HepG2 (cell line): Measurements from ENCODE around the gene CEBPB. TPM values are rescaled to one million over a fixed set of nuclear protein-coding genes. Genes with fewer than 3 reads are reported as not detected.

Experiments
- CEBPG ChIP-seq: IDR thresholded peaks from 2 replicates; pipeline ENCODE4 v1.6.1; 2016
- CERS6 ChIP-seq: sonication (generic); formaldehyde crosslinking; IDR thresholded peaks from 2 replicates; pipeline ENCODE4 v1.5.0; 2020; ENCODE audit warnings: missing genetic modification reagents
- CREB1 ChIP-seq, 2 experiments: fragments of 450-650 bp in 1 of 2; IDR thresholded peaks; 2 replicates each; pipeline ENCODE4 v1.6.1; 2016 to 2017; ENCODE audit warnings: control low read depth in 1 of 2, mild to moderate bottlenecking in 1 of 2, missing compliant biosample characterization in 1 of 2, missing genetic modification characterization in 1 of 2
- GLI4 ChIP-seq: sonication (generic); formaldehyde crosslinking; IDR thresholded peaks from 2 replicates; pipeline ENCODE4 v1.5.1; 2020; ENCODE audit warnings: missing genetic modification reagents, mild to moderate bottlenecking, moderate library complexity, borderline replicate concordance
- HDAC2 ChIP-seq: sonication (generic); formaldehyde crosslinking; IDR thresholded peaks from 2 replicates; pipeline ENCODE4 v1.4.0; 2020; ENCODE audit warnings: missing genetic modification reagents
- KAT7 ChIP-seq: IDR thresholded peaks from 2 replicates; pipeline ENCODE4 v1.6.1; 2018; ENCODE audit warnings: borderline replicate concordance, missing compliant biosample characterization
- KDM1A ChIP-seq: IDR thresholded peaks from 2 replicates; pipeline ENCODE4 v1.6.1; 2016; ENCODE audit warnings: missing compliant biosample characterization
- KDM5B ChIP-seq: sonication (generic); formaldehyde crosslinking; IDR thresholded peaks from 2 replicates; pipeline ENCODE4 v1.4.0; 2020; ENCODE audit warnings: missing genetic modification reagents, mild to moderate bottlenecking, borderline replicate concordance
- PAX8 ChIP-seq: sonication (generic); formaldehyde crosslinking; IDR thresholded peaks from 2 replicates; pipeline ENCODE4 v1.8.0; 2022; ENCODE audit warnings: mild to moderate bottlenecking, missing genetic modification reagents, borderline replicate concordance
- POLR2A ChIP-seq, 2 experiments: IDR thresholded peaks; 2 replicates each; pipeline ENCODE4 v1.6.1; 2011; ENCODE audit warnings: low read depth in 2 of 2, low read length in 2 of 2, mild to moderate bottlenecking in 1 of 2, moderate library complexity in 1 of 2; ENCODE audit not compliant: insufficient read depth in 1 of 2
- POLR2AphosphoS5 ChIP-seq: IDR thresholded peaks from 2 replicates; pipeline ENCODE4 v1.6.1; 2012; ENCODE audit warnings: low read depth, low read length
- PRMT3 ChIP-seq: sonication (generic); formaldehyde crosslinking; IDR thresholded peaks from 2 replicates; pipeline ENCODE4 v1.8.1; 2022; ENCODE audit warnings: low read depth, mild to moderate bottlenecking, moderate library complexity, missing genetic modification reagents, borderline replicate concordance
- RBM22 ChIP-seq: fragments of 200-400 bp; formaldehyde crosslinking; optimal IDR thresholded peaks from 2 replicates; pipeline ENCODE3; 2017; ENCODE audit warnings: mild to moderate bottlenecking, low read length, moderate library complexity
- RXRA ChIP-seq: sonication (generic); formaldehyde crosslinking; IDR thresholded peaks from 2 replicates; pipeline ENCODE4 v1.5.1; 2020; ENCODE audit warnings: missing genetic modification reagents
- SNAI1 ChIP-seq: sonication (generic); formaldehyde crosslinking; IDR thresholded peaks from 2 replicates; pipeline ENCODE4 v1.5.0; 2020; ENCODE audit warnings: mild to moderate bottlenecking, missing genetic modification reagents, borderline replicate concordance
- SNAPC2 ChIP-seq: sonication (generic); formaldehyde crosslinking; IDR thresholded peaks from 2 replicates; pipeline ENCODE4 v1.8.1; 2022; ENCODE audit warnings: mild to moderate bottlenecking, missing genetic modification reagents
- SP2 ChIP-seq: sonication (generic); formaldehyde crosslinking; IDR thresholded peaks from 2 replicates; pipeline ENCODE4 v1.5.1; 2020; ENCODE audit warnings: mild to moderate bottlenecking, missing genetic modification reagents
- SP4 ChIP-seq: sonication (generic); formaldehyde crosslinking; IDR thresholded peaks from 2 replicates; pipeline ENCODE4 v1.8.1; 2023; ENCODE audit warnings: mild to moderate bottlenecking, missing genetic modification reagents
- ZFYVE20 ChIP-seq: sonication (generic); formaldehyde crosslinking; IDR thresholded peaks from 2 replicates; pipeline ENCODE4 v1.8.0; 2023; ENCODE audit warnings: low read depth, mild to moderate bottlenecking, moderate library complexity, missing genetic modification reagents, borderline replicate concordance
- ZMYM4 ChIP-seq: sonication (generic); formaldehyde crosslinking; IDR thresholded peaks from 2 replicates; pipeline ENCODE4 v1.8.1; 2023; ENCODE audit warnings: mild to moderate bottlenecking, missing genetic modification reagents
- ZNF564 ChIP-seq: sonication (generic); formaldehyde crosslinking; IDR thresholded peaks from 2 replicates; pipeline ENCODE4 v1.8.1; 2023; ENCODE audit warnings: mild to moderate bottlenecking, missing genetic modification reagents
- ZNF614 ChIP-seq: IDR thresholded peaks from 2 replicates; pipeline ENCODE4 v1.6.1; 2018; ENCODE audit warnings: missing biosample characterization, missing genetic modification reagents, inconsistent platforms, borderline replicate concordance
- ZNF670 ChIP-seq: sonication (generic); formaldehyde crosslinking; IDR thresholded peaks from 2 replicates; pipeline ENCODE4 v1.8.0; 2022; ENCODE audit warnings: mild to moderate bottlenecking, missing genetic modification reagents, borderline replicate concordance
- ZNF768 ChIP-seq: sonication (generic); formaldehyde crosslinking; IDR thresholded peaks from 2 replicates; pipeline ENCODE4 v1.4.0; 2020; ENCODE audit warnings: missing genetic modification reagents
- ZNF841 ChIP-seq: sonication (generic); formaldehyde crosslinking; IDR thresholded peaks from 2 replicates; pipeline ENCODE4 v1.8.1; 2023; ENCODE audit warnings: missing genetic modification reagents, borderline replicate concordance
- ZSCAN29 ChIP-seq: sonication (generic); formaldehyde crosslinking; conservative IDR thresholded peaks from 2 replicates; pipeline ENCODE4 v1.4.0; 2020; ENCODE audit warnings: mild to moderate bottlenecking, missing genetic modification reagents
- ZSCAN31 ChIP-seq: sonication (generic); formaldehyde crosslinking; IDR thresholded peaks from 2 replicates; pipeline ENCODE4 v1.5.0; 2020; ENCODE audit warnings: low read depth, mild to moderate bottlenecking, missing genetic modification reagents
- polyA plus RNA-seq, 8 experiments: library from polyadenylated mRNA; depleted of rRNA in 3 of 8; stranded (reverse) in 7 of 8; unstranded in 1 of 8; fragments of >200 nt; fragmentation: Illumina TruSeq in 4 of 8; extraction: Trizol in 4 of 8; gene quantifications; 2 replicates each; pipeline versions ENCODE4 v1.2.1 to v1.2.3, GENCODE V29; 2011 to 2016; ENCODE audit warnings: low read depth in 4 of 8, missing spikeins in 1 of 8, mixed read lengths in 1 of 8; ENCODE audit not compliant: insufficient read depth in 1 of 8
- total RNA-seq, 5 experiments: library from RNA; depleted of rRNA; stranded (reverse); fragments of >200 nt; fragmentation: Illumina TruSeq; extraction: Trizol; gene quantifications; 2 replicates each; pipeline ENCODE4 v1.2.3, GENCODE V29; 2016; ENCODE audit warnings: low read depth in 1 of 5
- TF ChIP-seq, protein P1 (sequence below): sonication (generic); formaldehyde crosslinking; IDR thresholded peaks from 2 replicates; pipeline ENCODE4 v1.4.0; 2020; ENCODE audit warnings: missing genetic modification reagents
- TF ChIP-seq, protein P2 (sequence below): IDR thresholded peaks from 2 replicates; pipeline ENCODE4 v1.6.1; 2018; ENCODE audit warnings: missing genetic modification reagents

The CEBPB gene
- total and polyA plus RNA-seq, 2 of the 13 experiments (the other 11 are each of a cell fraction or from before 2014, with no cell fraction given): 18.5 to 28.2 TPM

GRCh38 chr20:50172347-50173013 lies 18.1 kb upstream of the CEBPB start (continued):
- TF ChIP-seq, protein P1, sequence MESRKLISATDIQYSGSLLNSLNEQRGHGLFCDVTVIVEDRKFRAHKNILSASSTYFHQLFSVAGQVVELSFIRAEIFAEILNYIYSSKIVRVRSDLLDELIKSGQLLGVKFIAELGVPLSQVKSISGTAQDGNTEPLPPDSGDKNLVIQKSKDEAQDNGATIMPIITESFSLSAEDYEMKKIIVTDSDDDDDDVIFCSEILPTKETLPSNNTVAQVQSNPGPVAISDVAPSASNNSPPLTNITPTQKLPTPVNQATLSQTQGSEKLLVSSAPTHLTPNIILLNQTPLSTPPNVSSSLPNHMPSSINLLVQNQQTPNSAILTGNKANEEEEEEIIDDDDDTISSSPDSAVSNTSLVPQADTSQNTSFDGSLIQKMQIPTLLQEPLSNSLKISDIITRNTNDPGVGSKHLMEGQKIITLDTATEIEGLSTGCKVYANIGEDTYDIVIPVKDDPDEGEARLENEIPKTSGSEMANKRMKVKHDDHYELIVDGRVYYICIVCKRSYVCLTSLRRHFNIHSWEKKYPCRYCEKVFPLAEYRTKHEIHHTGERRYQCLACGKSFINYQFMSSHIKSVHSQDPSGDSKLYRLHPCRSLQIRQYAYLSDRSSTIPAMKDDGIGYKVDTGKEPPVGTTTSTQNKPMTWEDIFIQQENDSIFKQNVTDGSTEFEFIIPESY (CRISPR knock-in tag): no peak; the same call in 1 of the 2 replicates
- TF ChIP-seq PAX8 (CRISPR knock-in tag) (no peak), CERS6 (CRISPR knock-in tag) (no peak), POLR2AphosphoS5 (peak; percentile 94), RXRA (CRISPR knock-in tag) (peak; percentile 93), ZNF670 (CRISPR knock-in tag) (peak; percentile 69), ZNF841 (CRISPR knock-in tag) (no peak), ZNF564 (CRISPR knock-in tag) (peak; percentile 87), ZNF614 (CRISPR knock-in tag) (peak; percentile 66; the same call in 1 of the 2 replicates), HDAC2 (CRISPR knock-in tag) (peak; percentile 86), KAT7 (CRISPR knock-in tag) (peak; percentile 67; the same call in 1 of the 2 replicates), KDM1A (CRISPR knock-in tag) (no peak), ZMYM4 (CRISPR knock-in tag) (peak; percentile 72), SNAPC2 (CRISPR knock-in tag) (no peak), SP2 (peak; percentile 68), ZNF768 (CRISPR knock-in tag) (peak; percentile 84), ZSCAN29 (CRISPR knock-in tag) (peak; percentile 96), SP4 (peak; percentile 38), ZFYVE20 (CRISPR knock-in tag) (no peak), CREB1 (IDR thresholded peaks at IDR 0.05) (peak; percentile 69; the same call in 1 of the 2 replicates), CREB1 (CRISPR knock-in tag; IDR thresholded peaks at IDR 0.05) (peak; percentile 81), CEBPG (peak; percentile 64), POLR2A (IDR thresholded peaks at IDR 0.05; ENCODE audit: insufficient read depth in 1 of 2, low read depth in 2 of 2, low read length in 2 of 2) (peak; percentile 95 to 96), SNAI1 (CRISPR knock-in tag) (peak; percentile 93; the same call in 1 of the 2 replicates), ZSCAN31 (CRISPR knock-in tag) (peak; percentile 99), PRMT3 (CRISPR knock-in tag) (peak; percentile 27; the same call in 1 of the 2 replicates), RBM22 (no peak), GLI4 (peak; percentile 93; the same call in 1 of the 2 replicates), KDM5B (CRISPR knock-in tag) (peak; percentile 96)
- TF ChIP-seq, protein P2, sequence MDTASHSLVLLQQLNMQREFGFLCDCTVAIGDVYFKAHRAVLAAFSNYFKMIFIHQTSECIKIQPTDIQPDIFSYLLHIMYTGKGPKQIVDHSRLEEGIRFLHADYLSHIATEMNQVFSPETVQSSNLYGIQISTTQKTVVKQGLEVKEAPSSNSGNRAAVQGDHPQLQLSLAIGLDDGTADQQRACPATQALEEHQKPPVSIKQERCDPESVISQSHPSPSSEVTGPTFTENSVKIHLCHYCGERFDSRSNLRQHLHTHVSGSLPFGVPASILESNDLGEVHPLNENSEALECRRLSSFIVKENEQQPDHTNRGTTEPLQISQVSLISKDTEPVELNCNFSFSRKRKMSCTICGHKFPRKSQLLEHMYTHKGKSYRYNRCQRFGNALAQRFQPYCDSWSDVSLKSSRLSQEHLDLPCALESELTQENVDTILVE (CRISPR knock-in tag): peak; percentile 94
